Epithelial cell of proximal tubule (primary cell): ENCODE measurements around the gene TSNAX. TPM values are rescaled to one million over a fixed set of nuclear protein-coding genes. Genes with fewer than 3 reads are reported as not detected.

ENCODE experiments used
- DNase-seq: peaks from one replicate; pipeline ENCODE4 v3.0.0-alpha.2; 2011; ENCODE audit warnings: low read depth
- H3K4me3 ChIP-seq: 2 replicates; pipeline ENCODE4 v1.5.1; 2011; ENCODE audit warnings: low read depth, mild to moderate bottlenecking, low read length
- total RNA-seq: library from RNA; depleted of rRNA; stranded (reverse); fragments of >200 nt; gene quantifications from 2 replicates; pipeline ENCODE4 v1.2.3, GENCODE V29; 2015
- TF ChIP-seq, protein P1 (sequence below): conservative IDR thresholded peaks from 2 replicates; pipeline ENCODE4 v1.5.1; 2012; ENCODE audit warnings: low read depth, mild to moderate bottlenecking, low read length

The TSNAX gene
- total RNA-seq, 1 donor from 2014 or later, result 12.1 TPM

DNA sequence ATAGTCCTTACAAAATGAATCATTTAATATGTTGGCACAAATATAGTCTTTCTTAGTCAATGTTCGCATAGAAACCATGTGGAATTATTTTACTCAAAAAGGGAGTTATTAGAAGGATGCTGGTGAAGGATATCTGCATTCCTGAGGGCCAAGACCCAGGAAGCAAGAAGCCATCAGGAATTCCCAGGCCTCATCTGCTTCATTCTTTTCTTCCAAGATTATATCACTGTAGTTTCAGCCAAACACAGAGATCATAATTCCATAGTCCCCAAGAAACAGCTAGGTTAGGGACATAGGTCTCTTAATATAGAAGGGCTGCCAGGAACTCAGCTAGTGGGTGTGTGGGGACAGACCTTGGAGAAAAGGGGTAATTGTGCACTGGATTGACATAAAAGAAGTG lies 69.5 kb downstream of the TSNAX start:
- TF ChIP-seq, protein P1, sequence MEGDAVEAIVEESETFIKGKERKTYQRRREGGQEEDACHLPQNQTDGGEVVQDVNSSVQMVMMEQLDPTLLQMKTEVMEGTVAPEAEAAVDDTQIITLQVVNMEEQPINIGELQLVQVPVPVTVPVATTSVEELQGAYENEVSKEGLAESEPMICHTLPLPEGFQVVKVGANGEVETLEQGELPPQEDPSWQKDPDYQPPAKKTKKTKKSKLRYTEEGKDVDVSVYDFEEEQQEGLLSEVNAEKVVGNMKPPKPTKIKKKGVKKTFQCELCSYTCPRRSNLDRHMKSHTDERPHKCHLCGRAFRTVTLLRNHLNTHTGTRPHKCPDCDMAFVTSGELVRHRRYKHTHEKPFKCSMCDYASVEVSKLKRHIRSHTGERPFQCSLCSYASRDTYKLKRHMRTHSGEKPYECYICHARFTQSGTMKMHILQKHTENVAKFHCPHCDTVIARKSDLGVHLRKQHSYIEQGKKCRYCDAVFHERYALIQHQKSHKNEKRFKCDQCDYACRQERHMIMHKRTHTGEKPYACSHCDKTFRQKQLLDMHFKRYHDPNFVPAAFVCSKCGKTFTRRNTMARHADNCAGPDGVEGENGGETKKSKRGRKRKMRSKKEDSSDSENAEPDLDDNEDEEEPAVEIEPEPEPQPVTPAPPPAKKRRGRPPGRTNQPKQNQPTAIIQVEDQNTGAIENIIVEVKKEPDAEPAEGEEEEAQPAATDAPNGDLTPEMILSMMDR, result no peak
- H3K4me3 ChIP-seq, result no peak overlapping the region
- DNase-seq, result no peak

DNA sequence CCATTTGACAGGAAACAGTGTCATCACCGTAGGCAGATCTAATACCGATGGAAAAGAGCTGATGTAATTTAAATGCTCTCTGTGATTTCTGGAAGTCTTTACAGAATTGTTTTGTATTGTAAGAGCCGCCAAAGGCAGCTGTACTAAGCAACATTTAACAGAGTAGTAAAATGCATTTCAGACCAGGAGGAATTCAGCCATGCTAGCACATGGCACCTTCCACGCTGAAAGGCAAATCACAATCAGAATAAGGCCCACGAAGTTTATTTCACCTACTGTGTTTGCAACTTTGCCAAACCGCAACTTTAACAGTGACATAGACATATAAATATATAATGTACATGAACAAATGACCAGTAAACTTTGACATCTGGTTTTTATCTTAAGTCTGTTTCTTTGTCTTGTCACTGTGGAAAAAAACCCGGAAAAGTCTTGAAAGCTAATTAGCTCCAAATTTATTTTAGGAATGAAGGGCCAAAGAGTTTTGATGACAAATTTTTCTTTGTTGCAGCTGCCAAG lies 72.0 kb downstream of the TSNAX start:
- H3K4me3 ChIP-seq, result no peak overlapping the region
- no peak for DNase-seq
- TF ChIP-seq, protein P1, result no peak

DNA sequence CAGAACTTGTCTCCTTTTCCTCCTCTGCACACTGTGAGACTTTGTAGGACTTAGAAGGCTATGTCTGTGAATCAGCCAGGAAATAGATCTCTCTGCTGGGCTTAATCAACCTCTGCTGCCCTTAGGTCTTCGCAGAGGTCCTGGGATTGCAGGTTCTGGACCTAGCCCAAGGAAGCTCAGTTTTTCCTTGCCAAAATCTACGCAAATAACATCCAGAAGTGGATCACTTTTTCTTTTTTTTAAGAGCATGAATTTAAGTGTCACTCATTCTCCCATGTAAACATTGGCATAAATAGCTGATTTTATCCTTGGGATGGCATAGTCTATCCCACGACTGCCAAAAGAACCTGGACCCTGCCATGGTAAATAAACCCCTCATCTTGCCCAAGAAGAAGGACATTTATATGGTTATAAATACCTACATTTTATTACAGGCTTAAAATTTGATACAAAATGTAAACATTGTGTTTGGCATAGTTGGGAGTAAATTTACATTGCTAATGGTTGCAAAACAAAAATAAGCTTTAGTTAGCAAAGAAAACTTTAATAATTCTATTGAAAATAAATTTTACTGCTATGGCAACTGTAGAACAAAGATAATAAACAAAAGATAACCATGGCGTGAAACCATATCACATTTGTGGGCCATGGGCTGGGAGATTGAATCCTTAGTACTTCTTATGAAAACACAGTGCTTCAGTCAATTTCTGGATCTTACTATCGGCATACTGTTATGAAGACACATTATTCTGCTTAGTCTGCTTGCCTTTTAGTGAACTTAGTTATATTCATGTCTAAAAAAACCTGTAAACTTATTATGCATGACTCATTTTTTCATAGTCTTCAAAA lies 73.6 kb downstream of the TSNAX start:
- no peak overlapping the region for H3K4me3 ChIP-seq
- TF ChIP-seq, protein P1, result no peak
- no peak for DNase-seq

DNA sequence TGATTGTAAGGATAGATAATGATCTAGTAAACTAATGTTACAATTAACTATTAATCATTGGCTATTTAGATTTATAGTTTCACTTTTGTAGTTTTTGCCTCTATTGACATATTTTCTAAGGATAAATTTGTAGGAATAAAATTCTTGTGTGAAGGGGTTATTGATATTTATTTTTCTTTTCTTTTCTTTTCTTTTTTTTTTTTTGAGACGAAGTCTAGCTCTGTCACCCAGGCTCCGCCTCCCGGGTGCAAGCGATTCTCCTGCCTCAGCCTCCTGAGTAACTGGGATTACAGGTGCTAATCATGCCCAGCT lies 74.2 kb downstream of the TSNAX start:
- H3K4me3 ChIP-seq, result no peak overlapping the region
- TF ChIP-seq, protein P1, result no peak
- no peak for DNase-seq

DNA sequence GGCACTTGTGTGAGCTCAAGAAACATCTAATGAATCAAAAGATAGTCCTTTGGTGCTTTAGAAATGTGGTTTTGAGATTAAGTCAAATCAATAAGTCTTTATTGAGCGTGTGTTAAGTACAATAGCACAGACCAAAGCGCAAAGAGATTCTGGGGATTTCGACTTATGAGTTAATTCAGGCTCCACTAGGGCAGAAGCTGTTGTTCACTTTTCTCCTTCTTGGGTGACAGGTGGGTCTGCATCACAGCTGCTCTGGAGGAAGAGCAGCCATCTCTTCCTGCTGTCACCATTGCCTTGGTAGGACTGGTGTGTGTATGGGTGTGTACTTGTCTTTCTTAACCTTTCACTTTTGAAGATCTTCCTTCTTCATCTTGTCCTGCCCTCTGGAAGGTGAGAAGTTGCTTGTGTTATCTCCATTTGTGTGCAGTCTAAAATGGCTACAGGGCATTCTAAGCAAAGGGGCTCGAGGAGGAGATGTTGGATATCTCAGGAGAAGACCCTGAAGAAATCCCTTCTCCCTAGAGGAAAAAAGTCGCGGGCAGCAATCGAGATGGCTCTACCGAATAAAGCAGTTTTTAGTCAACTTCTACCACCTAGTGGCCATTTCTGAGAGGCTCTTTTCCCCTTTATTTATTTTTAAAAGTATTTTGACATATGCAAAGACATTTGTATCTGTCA lies 75.3 kb downstream of the TSNAX start:
- peak; percentile 23 for DNase-seq
- H3K4me3 ChIP-seq, result peak overlapping the region; percentile 56
- TF ChIP-seq, protein P1, result peak; percentile 73

DNA sequence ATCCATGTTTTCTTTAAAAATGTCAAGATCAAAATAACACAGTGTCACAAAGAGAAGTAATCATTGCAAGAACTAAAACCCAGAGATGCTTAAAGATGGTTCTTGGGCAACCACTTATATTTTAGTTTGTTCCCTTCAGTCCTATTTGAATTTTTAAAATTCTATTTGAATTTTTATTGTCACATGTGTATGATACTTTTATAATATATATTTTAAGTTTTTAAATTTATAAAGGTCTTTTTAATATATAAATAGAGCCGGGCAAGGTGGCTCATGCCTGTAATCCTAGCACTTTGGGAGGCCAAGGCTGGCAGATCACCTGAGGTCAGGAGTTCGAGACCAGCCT lies 75.8 kb downstream of the TSNAX start:
- H3K4me3 ChIP-seq, result no peak overlapping the region
- TF ChIP-seq, protein P1, result no peak
- DNase-seq, result no peak
